A549 (cell line): ENCODE measurements around the gene RANBP17. TPM values are rescaled to one million over a fixed set of nuclear protein-coding genes. Genes with fewer than 3 reads are reported as not detected.

Experiments used
- ATAC-seq, 2 experiments: fragments of 200-7000 bp in 1 of 2; fragments of >200 bp in 1 of 2; cut with Nextera tagmentation in 1 of 2; cut with Tn5 transposase in 1 of 2; 3 replicates each; pipeline versions ENCODE4 v1.8.0 to v1.9.1; 2018 to 2020; ENCODE audit warnings: mild to moderate bottlenecking in 1 of 2, moderate library complexity in 1 of 2
- CTCF ChIA-PET: fragments of 300-600 bp; sonication (Branson Sonifier 250); formaldehyde crosslinking; extraction: SDS; loops from one replicate; lab custom pipeline; 2021; ENCODE audit warnings: antibody characterized with exemption, inconsistent platforms; lab: Yijun Ruan, JAX
- POLR2A ChIA-PET: fragments of 350-600 bp; formaldehyde crosslinking; extraction: SDS; loops from one replicate; lab custom pipeline; 2021; ENCODE audit warnings: antibody characterized with exemption, inconsistent platforms; lab: Yijun Ruan, JAX
- DNase-seq, 2 experiments: peaks; one replicate each; pipeline versions ENCODE4 v3.0.0 to v3.0.0-alpha.2; 2011 to 2016; ENCODE audit warnings: low read depth in 1 of 2, low spot score in 1 of 2
- FAIRE-seq: peaks from 2 replicates; lab custom pipeline; 2011; peaks lifted over from hg19 to GRCh38; lab: Jason Lieb, UNC
- H3K27ac ChIP-seq, 2 experiments: fragments of >200 bp; sonication (Bioruptor Twin); formaldehyde crosslinking; 3 replicates each; pipeline ENCODE4 v1.5.1; 2016 to 2017
- H3K4me1 ChIP-seq: fragments of >200 bp; sonication (Bioruptor Twin); formaldehyde crosslinking; 3 replicates; pipeline ENCODE4 v1.6.1; 2016
- H3K4me2 ChIP-seq: fragments of >200 bp; sonication (Bioruptor Twin); formaldehyde crosslinking; 3 replicates; pipeline ENCODE4 v1.6.1; 2016
- H3K4me3 ChIP-seq: fragments of >200 bp; sonication (Bioruptor Twin); formaldehyde crosslinking; 3 replicates; pipeline ENCODE4 v1.5.1; 2016
- H3K9me3 ChIP-seq: fragments of >200 bp; sonication (Bioruptor Twin); formaldehyde crosslinking; 3 replicates; pipeline ENCODE4 v1.6.1; 2016
- BHLHE40 ChIP-seq: IDR thresholded peaks from 2 replicates; pipeline ENCODE4 v1.6.1; 2012; ENCODE audit warnings: low read depth, low read length, inconsistent platforms
- CBX2 ChIP-seq: fragments of 200-600 bp; sonication (generic); IDR thresholded peaks from 2 replicates; pipeline ENCODE4 v1.6.1; 2016; ENCODE audit warnings: low read depth, mild to moderate bottlenecking, borderline replicate concordance
- CEBPB ChIP-seq, 2 experiments: fragments of >200 bp in 1 of 2; sonication (Bioruptor Twin) in 1 of 2; formaldehyde crosslinking in 1 of 2; IDR thresholded peaks; 2 replicates each; pipeline ENCODE4 v1.6.1; 2012 to 2016
- CHD2 ChIP-seq: fragments of 150-350 bp; IDR thresholded peaks from 2 replicates; pipeline ENCODE4 v1.6.1; 2014; ENCODE audit warnings: low read length; ENCODE audit not compliant: partially characterized antibody
- EHF ChIP-seq: fragments of 250-450 bp; sonication (Bioruptor Pico); IDR thresholded peaks from 2 replicates; pipeline ENCODE4 v1.5.0; 2020; ENCODE audit warnings: mild to moderate bottlenecking
- HOXB13 ChIP-seq: fragments of 250-450 bp; sonication (Bioruptor Pico); IDR thresholded peaks from 2 replicates; pipeline ENCODE4 v1.5.0; 2020; ENCODE audit warnings: low read depth, mild to moderate bottlenecking, moderate library complexity
- HOXB5 ChIP-seq: fragments of 250-450 bp; sonication (Bioruptor Pico); IDR thresholded peaks from 2 replicates; pipeline ENCODE4 v1.5.0; 2020; ENCODE audit warnings: mild to moderate bottlenecking, moderate library complexity
- JUNB ChIP-seq: fragments of >200 bp; sonication (Bioruptor Twin); formaldehyde crosslinking; IDR thresholded peaks from 2 replicates; pipeline ENCODE4 v1.6.1; 2016
- KDM1A ChIP-seq: fragments of 200-600 bp; sonication (generic); IDR thresholded peaks from 2 replicates; pipeline ENCODE4 v1.6.1; 2016; ENCODE audit warnings: low read depth, mild to moderate bottlenecking
- MYC ChIP-seq: IDR thresholded peaks from 2 replicates; pipeline ENCODE4 v1.6.1; 2012; ENCODE audit warnings: mild to moderate bottlenecking, inconsistent platforms, low read length, improper control_type of control experiment, borderline replicate concordance
- POLR2A ChIP-seq: IDR thresholded peaks from 2 replicates; pipeline ENCODE4 v1.6.1; 2012; ENCODE audit warnings: mild to moderate bottlenecking, low read length
- RARB ChIP-seq: fragments of 250-450 bp; sonication (Bioruptor Pico); IDR thresholded peaks from 2 replicates; pipeline ENCODE4 v1.8.0; 2021; ENCODE audit warnings: mild to moderate bottlenecking, moderate library complexity
- RCOR1 ChIP-seq: fragments of 150-350 bp; IDR thresholded peaks from 2 replicates; pipeline ENCODE4 v1.6.1; 2014; ENCODE audit warnings: antibody characterized with exemption, low read length, low read depth
- RFX5 ChIP-seq: fragments of 450-650 bp; IDR thresholded peaks from 2 replicates; pipeline ENCODE4 v1.7.1; 2014; ENCODE audit warnings: antibody characterized with exemption, mild to moderate bottlenecking, moderate library complexity
- SMC3 ChIP-seq: fragments of >200 bp; sonication (Bioruptor Twin); formaldehyde crosslinking; IDR thresholded peaks from 3 replicates; pipeline ENCODE4 v1.6.1; 2018; ENCODE audit warnings: inconsistent platforms
- SREBF2 ChIP-seq: fragments of 450-650 bp; IDR thresholded peaks from 2 replicates; pipeline ENCODE4 v1.6.1; 2014; ENCODE audit warnings: mild to moderate bottlenecking, moderate library complexity
- TP53 ChIP-seq: fragments of 250-450 bp; sonication (Bioruptor Pico); IDR thresholded peaks from 2 replicates; pipeline ENCODE4 v1.5.0; 2021; ENCODE audit warnings: mild to moderate bottlenecking, moderate library complexity
- ZSCAN20 ChIP-seq: fragments of 250-450 bp; sonication (Bioruptor Pico); IDR thresholded peaks from 2 replicates; pipeline ENCODE4 v1.8.0; 2022; ENCODE audit warnings: mild to moderate bottlenecking, moderate library complexity
- WGBS: methylation state at CpG from one replicate; pipeline ENCODE4 v1.1.6; 2017; ENCODE audit errors: missing lambda C conversion rate; 5-methylcytosine and 5-hydroxymethylcytosine counted together
- polyA plus RNA-seq, 4 experiments: library from polyadenylated mRNA; depleted of rRNA in 3 of 4; stranded (reverse); fragments of >200 nt; fragmentation: RNase III in 1 of 4; extraction: RNeasy Plus Mini Kit Qiagen cat#74134 plus additional on column Dnase treatment in 1 of 4; gene quantifications; 2 replicates in 3 of 4; 3 replicates in 1 of 4; pipeline ENCODE4 v1.2.3, GENCODE V29; 2011 to 2017
- TF ChIP-seq, protein P1 (sequence below): fragments of 450-650 bp; IDR thresholded peaks from 2 replicates; pipeline ENCODE4 v1.6.1; 2014; ENCODE audit warnings: antibody characterized with exemption
- TF ChIP-seq, protein P2 (sequence below): fragments of 250-450 bp; sonication (Bioruptor Pico); IDR thresholded peaks from 2 replicates; pipeline ENCODE4 v1.5.0; 2020; ENCODE audit warnings: low read depth, mild to moderate bottlenecking, moderate library complexity
- TF ChIP-seq, protein P3 (sequence below): fragments of >200 bp; sonication (Bioruptor Twin); formaldehyde crosslinking; IDR thresholded peaks from 3 replicates; pipeline ENCODE4 v1.5.1; 2016
- TF ChIP-seq, protein P4 (sequence below): IDR thresholded peaks from 2 replicates; pipeline ENCODE4 v1.6.1; 2012

Gene RANBP17
- polyA plus RNA-seq, 2 of the 4 experiments (the other 2 are of a cell fraction) = 3.4 to 9.2 TPM

DNA sequence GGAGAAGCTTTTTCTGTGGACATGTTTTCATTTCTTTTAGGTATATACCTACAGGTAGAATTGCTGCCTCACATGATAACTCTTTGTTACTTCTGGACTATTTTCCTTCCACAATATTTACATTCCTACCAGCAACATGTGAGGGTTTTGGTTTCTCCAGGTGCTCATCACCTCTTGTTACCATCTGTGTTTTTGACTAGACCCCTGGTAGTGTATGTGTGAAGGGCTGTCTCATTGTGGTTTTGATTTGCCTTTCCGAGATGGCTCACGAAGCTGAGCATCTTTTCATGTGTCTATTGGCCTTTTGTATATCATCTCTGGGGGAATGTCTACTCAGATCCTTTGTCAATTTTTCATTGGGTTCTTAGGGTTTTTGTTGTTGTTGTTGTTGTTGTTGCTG lies 17.2 kb upstream of the RANBP17 start:
- H3K9me3 ChIP-seq = no peaks in the 10 kb centered on the region
- H3K4me1 ChIP-seq = peaks cover 10% of the 10 kb centered on the region; the same call in 1 of the 3 replicates
- WGBS = 58% methylated on average over 2 of the region's 2 CpGs
- FAIRE-seq = no peak
- DNase-seq = no peak
- ChIA-PET POLR2A (no interaction called here), CTCF (no interaction called here)
- H3K27ac ChIP-seq = no peak overlapping the region
- TF ChIP-seq CBX2 (no peak), HOXB5 (no peak), RCOR1 (no peak), MYC (no peak), CHD2 (no peak), RARB (CRISPR knock-in tag) (no peak), RFX5 (no peak), POLR2A (no peak), HOXB13 (CRISPR knock-in tag) (no peak), TP53 (no peak), BHLHE40 (no peak), SMC3 (no peak), SREBF2 (no peak), KDM1A (no peak)
- TF ChIP-seq, protein P1, sequence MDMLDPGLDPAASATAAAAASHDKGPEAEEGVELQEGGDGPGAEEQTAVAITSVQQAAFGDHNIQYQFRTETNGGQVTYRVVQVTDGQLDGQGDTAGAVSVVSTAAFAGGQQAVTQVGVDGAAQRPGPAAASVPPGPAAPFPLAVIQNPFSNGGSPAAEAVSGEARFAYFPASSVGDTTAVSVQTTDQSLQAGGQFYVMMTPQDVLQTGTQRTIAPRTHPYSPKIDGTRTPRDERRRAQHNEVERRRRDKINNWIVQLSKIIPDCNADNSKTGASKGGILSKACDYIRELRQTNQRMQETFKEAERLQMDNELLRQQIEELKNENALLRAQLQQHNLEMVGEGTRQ = no peak
- TF ChIP-seq, protein P2, sequence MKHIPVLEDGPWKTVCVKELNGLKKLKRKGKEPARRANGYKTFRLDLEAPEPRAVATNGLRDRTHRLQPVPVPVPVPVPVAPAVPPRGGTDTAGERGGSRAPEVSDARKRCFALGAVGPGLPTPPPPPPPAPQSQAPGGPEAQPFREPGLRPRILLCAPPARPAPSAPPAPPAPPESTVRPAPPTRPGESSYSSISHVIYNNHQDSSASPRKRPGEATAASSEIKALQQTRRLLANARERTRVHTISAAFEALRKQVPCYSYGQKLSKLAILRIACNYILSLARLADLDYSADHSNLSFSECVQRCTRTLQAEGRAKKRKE (CRISPR knock-in tag) = no peak
- no peak overlapping the region for H3K4me2 ChIP-seq
- no peak overlapping the region for H3K4me3 ChIP-seq
- no peak for ATAC-seq

DNA sequence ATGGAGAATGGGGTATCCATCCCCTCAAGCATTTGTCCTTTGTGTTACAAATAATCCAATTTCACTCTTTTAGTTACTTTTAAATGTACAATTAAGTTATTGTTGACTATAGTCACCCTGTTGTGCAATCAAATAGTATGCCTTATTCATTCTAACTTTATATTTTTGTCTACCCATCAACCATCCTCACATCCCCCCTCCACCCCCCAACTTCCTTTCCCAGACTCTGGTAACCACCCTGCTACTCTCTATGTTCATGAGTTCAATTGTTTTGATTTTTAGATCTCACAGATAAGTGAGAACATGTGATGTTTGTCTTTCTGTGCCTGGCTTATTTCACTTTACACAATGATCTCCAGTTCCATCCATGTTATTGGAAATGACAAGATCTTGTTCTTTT lies 15.4 kb upstream of the RANBP17 start:
- DNase-seq (no peak), ATAC-seq (no peak), FAIRE-seq (no peak)
- H3K27ac ChIP-seq = no peak overlapping the region
- H3K4me2 ChIP-seq = no peak overlapping the region
- no peaks in the 10 kb centered on the region for H3K9me3 ChIP-seq
- TF ChIP-seq, protein P3, sequence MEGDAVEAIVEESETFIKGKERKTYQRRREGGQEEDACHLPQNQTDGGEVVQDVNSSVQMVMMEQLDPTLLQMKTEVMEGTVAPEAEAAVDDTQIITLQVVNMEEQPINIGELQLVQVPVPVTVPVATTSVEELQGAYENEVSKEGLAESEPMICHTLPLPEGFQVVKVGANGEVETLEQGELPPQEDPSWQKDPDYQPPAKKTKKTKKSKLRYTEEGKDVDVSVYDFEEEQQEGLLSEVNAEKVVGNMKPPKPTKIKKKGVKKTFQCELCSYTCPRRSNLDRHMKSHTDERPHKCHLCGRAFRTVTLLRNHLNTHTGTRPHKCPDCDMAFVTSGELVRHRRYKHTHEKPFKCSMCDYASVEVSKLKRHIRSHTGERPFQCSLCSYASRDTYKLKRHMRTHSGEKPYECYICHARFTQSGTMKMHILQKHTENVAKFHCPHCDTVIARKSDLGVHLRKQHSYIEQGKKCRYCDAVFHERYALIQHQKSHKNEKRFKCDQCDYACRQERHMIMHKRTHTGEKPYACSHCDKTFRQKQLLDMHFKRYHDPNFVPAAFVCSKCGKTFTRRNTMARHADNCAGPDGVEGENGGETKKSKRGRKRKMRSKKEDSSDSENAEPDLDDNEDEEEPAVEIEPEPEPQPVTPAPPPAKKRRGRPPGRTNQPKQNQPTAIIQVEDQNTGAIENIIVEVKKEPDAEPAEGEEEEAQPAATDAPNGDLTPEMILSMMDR = no peak
- peak; percentile 25 to 37; a peak in 2 of 4 replicates for TF ChIP-seq CEBPB (IDR thresholded peaks at IDR 0.05)
- POLR2A ChIA-PET = no interaction called here
- no peak overlapping the region for H3K4me3 ChIP-seq
- H3K4me1 ChIP-seq = peaks cover 10% of the 10 kb centered on the region; the same call in 1 of the 3 replicates
- CTCF ChIA-PET = no interaction called here

DNA sequence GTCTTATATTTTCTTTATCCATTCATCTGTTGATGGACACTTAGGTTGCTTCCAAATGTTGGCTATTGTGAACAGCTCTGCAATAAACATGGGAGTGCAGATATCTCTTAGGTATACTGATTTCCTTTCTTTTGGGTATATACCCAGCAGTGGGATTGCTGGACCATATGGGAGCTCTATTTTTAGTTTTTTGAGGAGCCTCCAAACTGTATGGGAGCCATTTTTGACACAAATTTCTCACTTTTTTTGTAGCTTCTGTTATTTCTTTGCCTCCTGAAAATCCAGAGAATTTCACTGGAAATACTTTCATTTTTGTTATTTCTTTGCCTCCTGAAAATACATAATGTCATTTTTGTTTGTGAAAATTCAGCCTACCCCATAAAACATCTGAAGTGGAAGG lies 15.0 kb upstream of the RANBP17 start:
- ChIA-PET POLR2A (no interaction called here), CTCF (no interaction called here)
- FAIRE-seq (no peak), ATAC-seq (no peak), DNase-seq (no peak)
- no peak overlapping the region for H3K4me2 ChIP-seq
- peaks cover 10% of the 10 kb centered on the region; the same call in 1 of the 3 replicates for H3K4me1 ChIP-seq
- TF ChIP-seq EHF (no peak), JUNB (no peak), ZSCAN20 (CRISPR knock-in tag) (no peak), CHD2 (no peak)
- TF ChIP-seq, protein P4, sequence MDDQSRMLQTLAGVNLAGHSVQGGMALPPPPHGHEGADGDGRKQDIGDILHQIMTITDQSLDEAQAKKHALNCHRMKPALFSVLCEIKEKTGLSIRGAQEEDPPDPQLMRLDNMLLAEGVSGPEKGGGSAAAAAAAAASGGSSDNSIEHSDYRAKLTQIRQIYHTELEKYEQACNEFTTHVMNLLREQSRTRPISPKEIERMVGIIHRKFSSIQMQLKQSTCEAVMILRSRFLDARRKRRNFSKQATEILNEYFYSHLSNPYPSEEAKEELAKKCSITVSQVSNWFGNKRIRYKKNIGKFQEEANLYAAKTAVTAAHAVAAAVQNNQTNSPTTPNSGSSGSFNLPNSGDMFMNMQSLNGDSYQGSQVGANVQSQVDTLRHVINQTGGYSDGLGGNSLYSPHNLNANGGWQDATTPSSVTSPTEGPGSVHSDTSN = no peak
- no peak overlapping the region for H3K27ac ChIP-seq
- H3K9me3 ChIP-seq = no peaks in the 10 kb centered on the region
- H3K4me3 ChIP-seq = no peak overlapping the region
